Esophagus (tissue), 2 donors: ENCODE results near the gene KLHL17. TPM values are rescaled to one million over a fixed set of nuclear protein-coding genes. Genes with fewer than 3 reads are reported as not detected.
"Not testable (repeated sequence)": the region's sequence is repeated elsewhere in the genome, so short reads cannot be mapped to it uniquely, and the experiment has no call there.

Experiments used
- H3K27ac ChIP-seq, 2 donors: one replicate each; pipeline ENCODE4 v1.5.1; 2013; ENCODE audit warnings: low read depth in 2 of 2, mild to moderate bottlenecking in 2 of 2, inconsistent platforms in 1 of 2, low read length in 1 of 2, moderate library complexity in 1 of 2
- H3K27me3 ChIP-seq, 2 donors: one replicate each; pipeline ENCODE4 v1.6.1; 2013; ENCODE audit warnings: low read length in 2 of 2, control low read depth in 1 of 2, mild to moderate bottlenecking in 1 of 2; ENCODE audit not compliant: insufficient read depth in 2 of 2, control insufficient read depth in 1 of 2
- H3K36me3 ChIP-seq, 2 donors: one replicate each; pipeline ENCODE4 v1.6.1; 2013; ENCODE audit warnings: low read length in 1 of 2; ENCODE audit not compliant: control insufficient read depth in 2 of 2, insufficient read depth in 2 of 2
- H3K4me1 ChIP-seq, 2 donors: one replicate each; pipeline ENCODE4 v1.6.1; 2013; ENCODE audit warnings: low read length in 1 of 2; ENCODE audit not compliant: control insufficient read depth in 2 of 2, insufficient read depth in 2 of 2
- H3K4me3 ChIP-seq, 2 donors: one replicate each; pipeline ENCODE4 v1.5.1; 2013; ENCODE audit warnings: low read length in 2 of 2, mild to moderate bottlenecking in 2 of 2, low read depth in 1 of 2, moderate library complexity in 1 of 2
- H3K9me3 ChIP-seq, 2 donors: one replicate each; pipeline ENCODE4 v1.6.1; 2013; ENCODE audit warnings: mild to moderate bottlenecking in 2 of 2, low read depth in 1 of 2, low read length in 1 of 2, moderate library complexity in 1 of 2; ENCODE audit not compliant: control insufficient read depth in 2 of 2, insufficient read depth in 1 of 2
- WGBS, 2 donors: extraction: QIAGEN DNeasy Blood & Tissue Kit; methylation state at CpG; one replicate each; pipeline ENCODE4 v1.1.7; 2013; 5-methylcytosine and 5-hydroxymethylcytosine counted together
- polyA plus RNA-seq, 2 donors: library from polyadenylated mRNA; stranded (reverse); fragments of 200-250 nt; gene quantifications; one replicate each; pipeline ENCODE4 v1.2.3, GENCODE V29; 2013
- donor health status: healthy with polysubstance abuse.
- donor health status: Bipolar disorder and iron deficiency.

Gene KLHL17
- polyA plus RNA-seq, 2 donors: 11.9 to 21.8 TPM

- Histone ChIP-seq H3K9me3 (no peaks in the 10 kb centered on the region), H3K27ac (no peak overlapping the region), H3K27me3 (peaks cover 0 to 6% of the 10 kb centered on the region in 2 donors), H3K36me3 (no peaks in the 10 kb centered on the region), H3K4me3 (no peak overlapping the region), H3K4me1 (peaks cover 5 to 21% of the 10 kb centered on the region in 2 donors)
- WGBS, 2 donors: 81 to 84% methylated on average over 21 to 22 of the region's 22 CpGs
Observed at GRCh38 chr1:1003618-1004419, 43.4 kb downstream of the KLHL17 start.

- H3K4me3 ChIP-seq: no peak overlapping the region
- WGBS, 2 donors: 65% methylated on average over 7 of the region's 7 CpGs
- H3K36me3 ChIP-seq: no peaks in the 10 kb centered on the region
- peaks cover 0 to 4% of the 10 kb centered on the region in 2 donors for H3K27me3 ChIP-seq
- no peak overlapping the region for H3K27ac ChIP-seq
- peaks cover 5 to 18% of the 10 kb centered on the region in 2 donors for H3K4me1 ChIP-seq
- H3K9me3 ChIP-seq: no peaks in the 10 kb centered on the region
Observed at GRCh38 chr1:1004420-1004779, 44.0 kb downstream of the KLHL17 start.

- no peaks in the 10 kb centered on the region for H3K36me3 ChIP-seq
- no peak overlapping the region for H3K27ac ChIP-seq
- no peaks in the 10 kb centered on the region for H3K9me3 ChIP-seq
- no peak overlapping the region for H3K4me3 ChIP-seq
- peaks cover 0 to 4% of the 10 kb centered on the region in 2 donors for H3K27me3 ChIP-seq
- peaks cover 5 to 17% of the 10 kb centered on the region in 2 donors for H3K4me1 ChIP-seq
- WGBS, 2 donors: 32 to 44% methylated on average over 21 of the region's 21 CpGs
Observed at GRCh38 chr1:1004780-1005697, 44.7 kb downstream of the KLHL17 start.

GRCh38 chr1:1005774-1006304, 45.5 kb downstream of the KLHL17 start:
- peaks cover 0 to 4% of the 10 kb centered on the region in 2 donors for H3K27me3 ChIP-seq
- no peaks in the 10 kb centered on the region for H3K36me3 ChIP-seq
- WGBS, 2 donors: 67 to 68% methylated on average over 23 of the region's 23 CpGs
- H3K4me3 ChIP-seq: no peak overlapping the region
- H3K27ac ChIP-seq: no peak overlapping the region
- H3K4me1 ChIP-seq: peaks cover 5 to 15% of the 10 kb centered on the region in 2 donors
- H3K9me3 ChIP-seq: no peaks in the 10 kb centered on the region

GRCh38 chr1:1006305-1007159, 46.1 kb downstream of the KLHL17 start:
- Histone ChIP-seq H3K27ac (peak overlapping the region in 1 of 2 donors; percentile 34), H3K4me1 (peaks cover 5 to 11% of the 10 kb centered on the region in 2 donors), H3K27me3 (peaks cover 0 to 4% of the 10 kb centered on the region in 2 donors), H3K4me3 (no peak overlapping the region), H3K9me3 (no peaks in the 10 kb centered on the region), H3K36me3 (no peaks in the 10 kb centered on the region)
- 59 to 61% methylated on average over 37 of the region's 37 CpGs for WGBS, 2 donors

- WGBS, 2 donors: 94% methylated on average over 8 of the region's 8 CpGs
- H3K36me3 ChIP-seq, H3K27me3 ChIP-seq, H3K9me3 ChIP-seq, H3K27ac ChIP-seq, H3K4me3 ChIP-seq: not testable (repeated sequence)
- peaks cover 7 to 18% of the 10 kb centered on the region in 2 donors for H3K4me1 ChIP-seq
Observed at GRCh38 chr1:1010131-1010530, 49.7 kb downstream of the KLHL17 start.

- Histone ChIP-seq H3K36me3 (no peaks in the 10 kb centered on the region), H3K27ac (no peak overlapping the region), H3K4me3 (no peak overlapping the region), H3K4me1 (peaks cover 2 to 16% of the 10 kb centered on the region in 2 donors), H3K9me3 (no peaks in the 10 kb centered on the region), H3K27me3 (peaks cover 0 to 4% of the 10 kb centered on the region in 2 donors)
- 81 to 82% methylated on average over 14 of the region's 14 CpGs for WGBS, 2 donors
Observed at GRCh38 chr1:1011396-1011949, 51.1 kb downstream of the KLHL17 start.

GRCh38 chr1:1012736-1013104, 52.3 kb downstream of the KLHL17 start:
- peak overlapping the region; percentile 55 to 76 for H3K4me3 ChIP-seq
- not testable (repeated sequence) for H3K36me3 ChIP-seq, H3K9me3 ChIP-seq, H3K4me1 ChIP-seq, H3K27me3 ChIP-seq
- 59 to 62% methylated on average over 13 of the region's 13 CpGs for WGBS, 2 donors
- peak overlapping the region; percentile 67 to 90 for H3K27ac ChIP-seq
